ENCODE results near the gene MLLT3.

Gene MLLT3

DNA sequence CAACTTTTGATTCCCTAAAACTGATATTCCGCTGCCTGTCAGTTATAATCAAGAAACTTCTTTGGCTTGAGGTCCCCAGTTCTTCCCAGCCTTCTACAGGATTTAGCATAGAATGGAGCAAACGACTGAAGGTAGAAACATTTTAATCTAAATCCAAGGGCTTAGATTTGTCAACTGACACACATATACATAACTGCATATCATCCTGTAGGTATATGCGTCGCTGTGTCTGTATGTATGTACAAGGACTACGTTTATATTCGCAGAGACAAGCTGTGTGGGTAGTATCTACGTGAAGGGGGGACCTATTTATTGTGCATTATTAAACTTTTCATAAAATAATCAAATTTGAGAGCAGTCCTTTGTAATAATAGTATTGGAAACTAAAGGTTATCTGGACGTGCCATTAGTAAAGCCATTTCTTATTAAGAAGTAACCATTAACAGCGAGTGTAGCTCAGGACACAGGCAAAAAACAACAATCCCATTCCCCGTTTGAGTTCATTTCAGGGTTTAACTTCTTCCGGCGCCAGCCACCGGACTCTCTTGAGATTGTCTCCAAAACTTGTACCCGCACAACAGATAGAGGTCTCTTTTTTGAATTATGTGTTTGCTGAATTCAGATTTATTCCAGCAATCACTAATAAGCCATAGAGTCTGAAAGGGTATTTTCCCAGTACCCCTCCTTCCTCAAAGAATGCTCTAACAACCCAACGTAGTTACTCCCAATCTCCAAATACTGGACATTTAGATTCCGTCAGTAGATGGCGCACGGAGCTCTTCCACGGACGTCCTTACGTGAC is 2.1 kb upstream of the MLLT3 start:
- DNase-seq: peak; percentile 54

- no peak for DNase-seq
Observed at GRCh38 chr9:20623748-20624124, 1.4 kb upstream of the MLLT3 start.

DNA sequence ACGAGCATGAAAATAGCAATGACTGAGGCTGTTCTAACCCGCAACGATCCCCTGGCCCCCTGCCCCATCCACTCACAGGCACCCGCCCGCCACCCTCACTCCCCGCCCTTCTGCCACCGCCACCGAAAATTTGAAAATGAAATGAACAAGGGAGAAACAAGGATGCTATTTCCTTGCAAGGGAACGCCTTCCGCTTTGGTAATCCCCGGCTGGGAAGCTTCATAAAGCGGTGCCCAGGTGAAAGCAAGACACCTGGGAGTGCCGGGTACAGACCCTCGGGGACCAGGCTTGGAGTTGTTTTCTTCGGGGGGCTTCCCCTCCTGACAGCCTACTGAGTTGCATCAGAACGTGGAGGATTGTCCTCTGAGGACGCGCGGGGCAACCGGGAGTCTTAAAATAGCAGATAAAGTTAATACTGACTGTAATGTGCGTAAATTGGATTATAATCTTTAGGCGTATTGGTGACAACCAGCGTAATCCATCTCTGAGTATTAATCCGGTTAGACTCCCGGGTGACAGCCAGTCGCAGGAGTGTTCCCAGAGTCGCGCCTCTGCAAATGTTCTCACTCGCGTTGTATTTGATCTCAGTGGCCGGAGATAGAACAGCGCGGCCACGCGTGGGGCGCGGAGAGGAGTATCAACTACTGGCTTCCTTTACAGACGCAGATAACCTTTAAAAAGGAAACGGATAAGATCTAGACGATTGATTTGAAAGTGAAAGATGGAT is 885 bp upstream of the MLLT3 start:
- peak; percentile 66 for DNase-seq

DNA sequence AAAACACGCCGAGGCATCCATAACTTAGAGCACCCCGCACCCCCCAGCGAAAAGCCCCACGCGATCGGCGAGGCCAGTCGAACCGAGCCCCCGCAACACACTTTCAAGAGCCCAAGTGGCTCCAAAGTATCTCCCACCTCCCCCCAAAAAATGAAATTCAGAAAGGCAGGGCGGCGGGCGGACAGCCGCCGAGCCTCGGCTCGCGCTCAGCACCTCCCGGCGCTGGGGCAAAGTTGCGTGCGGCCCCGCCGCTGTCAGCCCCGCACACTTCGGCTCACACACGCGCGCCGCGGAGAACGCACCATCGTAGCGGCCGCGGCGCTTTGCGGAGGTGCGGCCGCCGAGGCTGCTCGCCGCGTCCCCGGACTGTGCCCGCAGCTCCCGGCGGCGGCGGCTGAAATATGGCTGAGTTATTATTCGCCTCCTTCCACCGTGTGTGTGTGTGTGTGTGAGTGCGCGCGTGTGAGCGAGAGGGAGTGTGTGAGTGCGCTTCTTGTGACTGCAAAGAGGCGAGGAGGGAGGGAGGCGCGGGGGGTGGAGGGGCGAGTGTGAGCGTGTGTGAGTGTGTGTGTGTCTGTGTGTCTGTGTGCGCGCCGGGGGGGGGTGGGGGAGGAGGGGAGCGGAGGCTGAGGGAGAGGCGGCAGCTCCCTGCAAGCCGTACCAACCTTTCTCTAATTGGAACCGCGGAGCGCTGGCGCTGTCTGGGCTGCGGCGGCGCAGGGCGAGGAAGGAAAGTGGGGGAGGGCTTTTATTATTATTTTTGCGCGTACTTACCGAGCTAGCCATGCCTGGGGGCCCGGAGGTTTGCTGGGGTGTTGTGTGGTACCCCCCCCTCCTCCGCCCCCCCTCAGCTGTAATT is 599 bp downstream of the MLLT3 start:
- DNase-seq: peak; percentile 74

- peak; percentile 64 for DNase-seq
Observed at GRCh38 chr9:20620650-20621470, 1.4 kb downstream of the MLLT3 start.

DNA sequence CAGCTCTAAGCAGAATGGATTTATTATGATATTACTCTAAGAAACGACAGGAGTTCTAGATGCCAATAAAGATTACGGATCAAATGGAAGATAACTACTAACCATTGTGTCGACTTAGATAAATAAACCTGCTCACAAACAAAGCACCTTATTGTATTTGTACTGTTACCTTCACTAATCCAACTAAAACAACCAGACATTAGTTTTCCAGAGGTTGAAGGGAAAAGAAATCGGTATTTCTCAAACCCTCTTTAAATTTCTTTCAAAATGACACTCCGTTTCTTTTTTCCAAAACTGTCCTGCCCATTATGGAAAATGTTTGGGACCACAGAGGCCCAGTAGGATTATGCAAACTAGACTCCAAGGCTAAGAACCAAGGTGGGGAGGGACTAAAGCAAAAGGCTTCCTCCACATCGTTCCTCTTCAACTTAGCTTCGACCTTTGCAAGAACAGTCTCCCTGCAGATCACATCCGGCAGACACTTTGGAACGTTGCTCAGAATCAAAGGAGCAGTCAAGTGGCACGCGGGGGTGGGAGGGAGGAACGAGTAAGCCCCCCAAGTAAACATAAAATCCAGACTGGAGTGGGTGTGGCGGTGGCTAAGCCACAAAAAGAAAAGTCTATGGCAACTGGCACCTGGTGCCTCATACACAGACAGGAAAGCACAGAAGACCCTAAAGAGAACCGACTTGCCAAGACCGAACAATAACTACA is 2.7 kb downstream of the MLLT3 start:
- DNase-seq: peak; percentile 43

DNA sequence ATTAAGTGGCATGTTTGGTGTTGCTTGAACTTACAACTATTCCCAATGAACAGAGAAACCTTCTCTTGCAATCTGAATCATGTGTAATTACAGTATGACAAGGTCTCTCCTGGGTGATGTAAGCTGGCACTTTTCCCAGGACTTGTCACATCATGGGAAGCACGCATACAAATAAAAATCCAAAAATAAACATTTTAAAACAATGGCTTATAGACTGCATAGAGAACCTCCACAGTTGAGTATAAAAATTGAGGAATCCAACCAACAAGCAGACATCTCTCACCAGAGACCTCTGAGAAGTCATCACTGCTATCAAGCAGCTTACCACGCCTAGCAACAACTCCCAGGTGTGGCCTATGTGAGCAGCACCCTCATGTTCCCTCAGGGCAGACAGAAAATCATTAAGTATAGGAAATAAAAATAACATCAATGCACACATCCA is 3.9 kb downstream of the MLLT3 start:
- DNase-seq: no peak

DNA sequence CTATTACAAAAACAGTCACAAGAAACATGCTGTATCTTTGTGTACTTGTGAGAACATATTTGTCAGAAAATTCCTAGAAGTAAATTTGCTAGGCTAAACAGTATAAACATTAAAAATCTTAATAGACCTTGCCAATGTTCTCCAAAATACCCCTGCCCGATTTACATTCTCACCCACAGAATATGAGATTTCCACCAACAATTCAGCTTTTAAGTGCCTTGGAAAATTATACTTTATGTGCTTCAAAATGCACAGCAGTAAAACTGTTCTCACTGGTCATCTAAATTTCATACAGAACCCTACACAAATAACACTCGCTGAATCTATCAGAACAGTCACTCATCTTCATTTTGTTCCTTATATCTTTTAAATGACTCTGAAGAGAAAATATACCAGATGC is 5.5 kb downstream of the MLLT3 start:
- no peak for DNase-seq

- no peak for DNase-seq
Observed at GRCh38 chr9:20614602-20615216, 7.6 kb downstream of the MLLT3 start.

GRCh38 chr9:20611691-20612287 is 10.5 kb downstream of the MLLT3 start:
- no peak for DNase-seq

DNA sequence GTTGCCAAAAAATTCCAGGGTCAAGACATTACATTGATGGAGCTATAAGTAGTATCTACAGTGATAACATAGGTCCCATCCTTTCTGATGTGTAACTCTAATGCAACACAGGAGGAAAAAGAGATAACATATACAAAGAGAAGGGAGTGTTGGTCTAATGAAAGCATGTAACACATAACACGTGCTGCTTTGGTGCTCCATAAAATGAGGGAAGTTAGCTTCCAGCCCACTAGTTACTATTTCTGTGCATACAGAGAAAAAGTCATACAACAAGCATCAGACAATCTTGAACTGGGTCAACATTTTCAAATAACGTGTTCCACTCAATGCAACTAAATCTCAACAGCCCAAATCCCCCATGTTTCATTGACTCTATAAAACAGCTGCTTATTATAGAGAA is 11.7 kb downstream of the MLLT3 start:
- no peak for DNase-seq

- no peak for DNase-seq
Observed at GRCh38 chr9:20608582-20608981, 13.7 kb downstream of the MLLT3 start.

DNA sequence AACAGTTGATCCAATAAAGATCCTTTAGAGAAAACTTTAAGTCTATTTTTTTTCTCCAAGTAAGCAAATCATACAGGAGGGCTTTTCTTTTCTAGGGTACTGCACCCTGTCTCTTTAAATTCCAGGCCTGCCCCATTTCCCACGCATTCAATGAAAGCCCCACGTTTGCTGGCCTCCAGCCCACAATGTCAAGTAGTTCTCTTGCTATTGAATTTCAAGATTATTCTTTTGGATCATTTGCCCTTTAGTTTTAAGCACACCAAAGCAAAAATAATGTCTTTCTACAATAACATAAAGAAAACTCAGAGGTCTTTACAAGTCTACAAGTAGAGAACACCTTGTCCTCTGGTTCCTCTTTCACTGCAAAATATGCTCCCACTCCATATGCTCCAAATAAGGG is 15.6 kb downstream of the MLLT3 start:
- no peak for DNase-seq

- no peak for DNase-seq
Observed at GRCh38 chr9:20604562-20604961, 17.7 kb downstream of the MLLT3 start.

- no peak for DNase-seq
Observed at GRCh38 chr9:20603524-20604268, 18.6 kb downstream of the MLLT3 start.

GRCh38 chr9:20601292-20601691 is 21.0 kb downstream of the MLLT3 start:
- DNase-seq: no peak

DNA sequence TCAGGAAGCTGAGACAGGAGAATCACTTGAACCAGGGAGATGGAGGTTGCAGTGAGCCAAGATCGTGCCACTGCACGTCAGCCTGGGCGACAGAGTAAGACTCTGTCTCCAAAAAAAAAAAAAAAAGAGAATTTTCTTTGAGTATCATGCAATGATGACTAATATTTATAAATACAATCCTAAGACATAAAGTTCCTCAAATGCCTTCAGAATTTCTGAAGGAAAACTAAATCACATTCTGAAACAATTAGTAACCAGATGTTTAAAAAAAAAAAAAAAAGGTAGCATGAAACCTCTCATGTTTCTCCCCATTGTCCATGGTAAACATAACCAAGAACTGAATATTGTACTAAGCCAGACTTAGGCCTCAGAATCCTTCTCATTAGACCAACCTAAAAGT is 23.1 kb downstream of the MLLT3 start:
- no peak for DNase-seq

DNA sequence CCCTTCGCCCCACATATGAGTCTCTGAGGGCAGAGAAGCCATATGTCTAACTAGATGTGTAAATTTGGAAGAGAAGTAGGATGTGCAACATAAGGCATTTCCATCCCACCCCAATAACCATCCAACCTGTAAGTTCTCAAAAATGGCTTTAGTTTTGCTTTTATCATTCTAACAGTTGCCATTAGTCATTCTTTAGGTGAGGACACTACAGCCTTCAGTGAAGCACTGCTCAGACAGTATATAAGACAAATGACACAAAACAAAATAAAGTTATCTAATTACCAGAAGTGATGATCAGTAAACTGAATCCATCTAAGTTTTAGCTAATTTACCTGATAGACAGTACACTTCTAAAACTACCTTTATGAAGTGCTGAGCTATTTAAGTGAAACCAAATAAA is 23.9 kb downstream of the MLLT3 start:
- DNase-seq: no peak

DNA sequence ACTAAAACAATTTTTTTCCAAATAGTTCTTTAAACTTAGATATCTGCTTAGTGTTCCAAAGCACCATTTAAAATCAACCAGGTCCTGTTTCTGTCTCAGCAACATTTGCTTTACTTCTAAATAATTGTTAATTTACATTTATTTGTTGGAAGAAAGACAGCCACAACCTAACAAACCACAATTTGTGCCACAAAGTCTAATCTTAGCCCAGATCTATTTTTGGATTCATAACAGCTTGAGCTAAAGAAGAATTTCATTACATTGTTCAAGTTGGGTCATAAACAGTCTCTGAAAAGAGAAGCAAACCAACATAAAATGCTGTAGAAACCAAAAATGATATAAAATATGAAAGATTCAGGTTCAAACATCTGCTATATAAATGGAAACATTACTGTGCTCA is 24.4 kb downstream of the MLLT3 start:
- no peak for DNase-seq

- no peak for DNase-seq
Observed at GRCh38 chr9:20594608-20595007, 27.7 kb downstream of the MLLT3 start.
